IMR-90 (cell line): ENCODE measurements around the gene KPTN. TPM values are rescaled to one million over a fixed set of nuclear protein-coding genes. Genes with fewer than 3 reads are reported as not detected.

ENCODE experiments used
- ATAC-seq: fragments of 200-7000 bp; cut with Tn5 transposase; 2 replicates; pipeline ENCODE4 v1.9.1; 2020; ENCODE audit warnings: low read depth, mild to moderate bottlenecking, moderate library complexity
- BruUV-seq: library from RNA; stranded (reverse); fragments of 400-500 nt; replicated peaks from 2 replicates; lab custom pipeline; 2021; lab: Mats Ljungman, UMichigan
- CTCF ChIA-PET: fragments of 300-600 bp; formaldehyde crosslinking; extraction: SDS; loops from one replicate; lab custom pipeline; 2021; ENCODE audit warnings: antibody characterized with exemption; lab: Yijun Ruan, JAX
- POLR2A ChIA-PET: fragments of 300-600 bp; sonication (Branson Sonifier 250); formaldehyde crosslinking; loops from one replicate; lab custom pipeline; 2022; ENCODE audit warnings: antibody characterized with exemption; ENCODE audit not compliant: unreplicated experiment; lab: Charles Lee
- DNase-seq: peaks from one replicate; pipeline ENCODE4 v3.0.0; 2013
- H2AFZ ChIP-seq: replicated peaks from 2 replicates; pipeline ENCODE3; 2013; ENCODE audit warnings: low read length, mild to moderate bottlenecking; ENCODE audit not compliant: poor library complexity
- H2AK5ac ChIP-seq: 2 replicates; pipeline ENCODE4 v1.6.1; 2013; ENCODE audit warnings: low read depth, low read length, inconsistent platforms
- H2AK9ac ChIP-seq: replicated peaks from 2 replicates; pipeline ENCODE3; 2013; ENCODE audit warnings: mild to moderate bottlenecking, low read depth, low read length, moderate library complexity; ENCODE audit not compliant: poor library complexity
- H2BK120ac ChIP-seq: 2 replicates; pipeline ENCODE4 v1.6.1; 2013; ENCODE audit warnings: low read depth, low read length, inconsistent platforms
- H2BK15ac ChIP-seq: 3 replicates; pipeline ENCODE4 v1.6.1; 2013; ENCODE audit warnings: low read depth, low read length, inconsistent platforms
- H2BK20ac ChIP-seq: 2 replicates; pipeline ENCODE4 v1.6.1; 2013; ENCODE audit warnings: low read depth, mild to moderate bottlenecking, inconsistent platforms, low read length, moderate library complexity
- H2BK5ac ChIP-seq: 2 replicates; pipeline ENCODE4 v1.6.1; 2013; ENCODE audit warnings: mild to moderate bottlenecking, low read depth, low read length, inconsistent platforms; ENCODE audit not compliant: poor library complexity, severe bottlenecking
- H3K14ac ChIP-seq: replicated peaks from 2 replicates; pipeline ENCODE4 v1.6.1; 2013; ENCODE audit warnings: low read depth, low read length, inconsistent platforms
- H3K18ac ChIP-seq: 2 replicates; pipeline ENCODE4 v1.6.1; 2013; ENCODE audit warnings: low read depth, low read length, control low read depth
- H3K23ac ChIP-seq: 2 replicates; pipeline ENCODE4 v1.6.1; 2013; ENCODE audit warnings: low read depth, low read length, inconsistent platforms
- H3K27ac ChIP-seq: 2 replicates; pipeline ENCODE4 v1.5.1; 2013; ENCODE audit warnings: mild to moderate bottlenecking, control low read depth, low read length; ENCODE audit not compliant: insufficient read depth
- H3K27me3 ChIP-seq: 2 replicates; pipeline ENCODE4 v1.6.1; 2013; ENCODE audit warnings: low read length; ENCODE audit not compliant: control insufficient read depth, insufficient read depth
- H3K36me3 ChIP-seq: 2 replicates; pipeline ENCODE4 v1.6.1; 2013; ENCODE audit warnings: low read length, mixed read lengths; ENCODE audit not compliant: control insufficient read depth, insufficient read depth
- H3K4ac ChIP-seq: 2 replicates; pipeline ENCODE4 v1.6.1; 2013; ENCODE audit warnings: low read depth, low read length, inconsistent platforms
- H3K4me1 ChIP-seq: 2 replicates; pipeline ENCODE4 v1.6.1; 2013; ENCODE audit warnings: low read length, mixed read lengths; ENCODE audit not compliant: control insufficient read depth, insufficient read depth
- H3K4me2 ChIP-seq: 2 replicates; pipeline ENCODE4 v1.6.1; 2013; ENCODE audit warnings: low read depth, mild to moderate bottlenecking, control low read depth, low read length, moderate library complexity
- H3K4me3 ChIP-seq: 2 replicates; pipeline ENCODE4 v1.5.1; 2013; ENCODE audit warnings: low read depth, mild to moderate bottlenecking, control low read depth, low read length, moderate library complexity; ENCODE audit not compliant: insufficient read depth
- H3K56ac ChIP-seq: 2 replicates; pipeline ENCODE4 v1.6.1; 2013; ENCODE audit warnings: low read length, inconsistent platforms; ENCODE audit not compliant: insufficient read depth; ENCODE audit errors: extremely low read depth
- H3K79me1 ChIP-seq, 2 experiments: 2 replicates each; pipeline ENCODE4 v1.6.1; 2013; ENCODE audit warnings: low read length in 2 of 2, inconsistent platforms in 1 of 2, low read depth in 1 of 2
- H3K9ac ChIP-seq: 2 replicates; pipeline ENCODE4 v1.6.1; 2013; ENCODE audit warnings: low read depth, low read length, control low read depth
- H3K9me1 ChIP-seq: 2 replicates; pipeline ENCODE4 v1.6.1; 2013; ENCODE audit warnings: low read length, inconsistent platforms; ENCODE audit not compliant: insufficient read depth
- H3K9me3 ChIP-seq: 2 replicates; pipeline ENCODE4 v1.6.1; 2013; ENCODE audit warnings: low read length; ENCODE audit not compliant: control insufficient read depth, insufficient read depth
- H4K20me1 ChIP-seq: 2 replicates; pipeline ENCODE4 v1.6.1; 2013; ENCODE audit warnings: low read length, inconsistent platforms; ENCODE audit not compliant: insufficient read depth
- H4K5ac ChIP-seq: 2 replicates; pipeline ENCODE4 v1.6.1; 2013; ENCODE audit warnings: mild to moderate bottlenecking, low read depth, low read length, control low read depth
- H4K8ac ChIP-seq, 2 experiments: 2 replicates each; pipeline ENCODE4 v1.6.1; 2013; ENCODE audit warnings: low read depth in 2 of 2, low read length in 2 of 2, control low read depth in 1 of 2, inconsistent platforms in 1 of 2
- H4K91ac ChIP-seq: 2 replicates; pipeline ENCODE4 v1.6.1; 2013; ENCODE audit warnings: low read depth, low read length, inconsistent platforms; ENCODE audit not compliant: insufficient read depth
- BHLHE40 ChIP-seq: fragments of 150-350 bp; IDR thresholded peaks from 2 replicates; pipeline ENCODE4 v1.6.1; 2016; ENCODE audit warnings: mild to moderate bottlenecking, low read depth, low read length
- CEBPB ChIP-seq: IDR thresholded peaks from 2 replicates; pipeline ENCODE4 v1.6.1; 2012; ENCODE audit warnings: low read depth, low read length, improper control_type of control experiment
- CHD1 ChIP-seq: IDR thresholded peaks from 2 replicates; pipeline ENCODE4 v1.6.1; 2012; ENCODE audit warnings: low read depth, low read length, improper control_type of control experiment
- CTCF ChIP-seq: conservative IDR thresholded peaks from 2 replicates; pipeline ENCODE4 v1.5.1; 2012; ENCODE audit warnings: mild to moderate bottlenecking, low read depth, low read length, improper control_type of control experiment
- ELK1 ChIP-seq: fragments of 150-350 bp; IDR thresholded peaks from 2 replicates; pipeline ENCODE4 v1.6.1; 2016; ENCODE audit warnings: low read depth, mild to moderate bottlenecking, low read length, moderate library complexity, borderline replicate concordance
- FOS ChIP-seq: fragments of 150-350 bp; IDR thresholded peaks from 2 replicates; pipeline ENCODE4 v1.6.1; 2016; ENCODE audit warnings: low read depth, low read length
- MAFK ChIP-seq: IDR thresholded peaks from 2 replicates; pipeline ENCODE4 v1.6.1; 2012; ENCODE audit warnings: low read depth, low read length, improper control_type of control experiment
- MAZ ChIP-seq: IDR thresholded peaks from 2 replicates; pipeline ENCODE4 v1.6.1; 2012; ENCODE audit warnings: low read depth, mild to moderate bottlenecking, low read length, improper control_type of control experiment, moderate library complexity, borderline replicate concordance
- MXI1 ChIP-seq: IDR thresholded peaks from 2 replicates; pipeline ENCODE4 v1.6.1; 2012; ENCODE audit warnings: low read depth, mild to moderate bottlenecking, low read length, moderate library complexity, borderline replicate concordance
- NFE2L2 ChIP-seq: fragments of 150-350 bp; IDR thresholded peaks from 2 replicates; pipeline ENCODE4 v1.6.1; 2016; ENCODE audit warnings: low read depth, mild to moderate bottlenecking, low read length
- POLR2A ChIP-seq: IDR thresholded peaks from 2 replicates; pipeline ENCODE4 v1.6.1; 2012; ENCODE audit warnings: mild to moderate bottlenecking, low read depth, low read length
- RAD21 ChIP-seq: IDR thresholded peaks from 2 replicates; pipeline ENCODE4 v1.6.1; 2012; ENCODE audit warnings: low read length, improper control_type of control experiment
- RCOR1 ChIP-seq: IDR thresholded peaks from 2 replicates; pipeline ENCODE4 v1.6.1; 2012; ENCODE audit warnings: mild to moderate bottlenecking, low read length, improper control_type of control experiment; ENCODE audit not compliant: insufficient replicate concordance
- SMC3 ChIP-seq: fragments of 150-350 bp; IDR thresholded peaks from 2 replicates; pipeline ENCODE4 v1.6.1; 2016; ENCODE audit warnings: low read depth, mild to moderate bottlenecking, antibody characterized with exemption, low read length, moderate library complexity
- WGBS, 2 experiments: methylation state at CpG; one replicate each; pipeline versions ENCODE4 v1.1.5 to v1.1.7; 2013; ENCODE audit warnings: missing lambda C conversion rate in 2 of 2; ENCODE audit not compliant: insufficient read length in 1 of 2; ENCODE audit errors: extremely low coverage in 2 of 2; 5-methylcytosine and 5-hydroxymethylcytosine counted together
- dilution Hi-C: fragments of 300-500 bp; cut with HindIII; formaldehyde crosslinking; loops from one replicate; pipeline ENCODE4 v1.14.3; 2018; ENCODE audit warnings: low sequenced_read_pairs; ENCODE audit not compliant: unreplicated experiment
- in situ Hi-C: fragments of 300-500 bp; cut with MboI; formaldehyde crosslinking; loops from 3 replicates; pipeline ENCODE4 v1.14.3; 2019; ENCODE audit warnings: low sequenced_read_pairs, inconsistent platforms, mixed read lengths
- intact Hi-C: fragments of 100-400 bp; cut with micrococcal nuclease; formaldehyde crosslinking; loops from 2 replicates; pipeline ENCODE4 v1.10.0; 2022
- polyA plus RNA-seq, 3 experiments: library from polyadenylated mRNA; depleted of rRNA; stranded (reverse); fragments of >200 nt; gene quantifications; 2 replicates each; pipeline ENCODE4 v1.2.3, GENCODE V29; 2012; ENCODE audit warnings: low replicate concordance in 1 of 3
- total RNA-seq: library from RNA; depleted of rRNA; stranded (reverse); fragments of >200 nt; gene quantifications from 2 replicates; pipeline ENCODE4 v1.2.3, GENCODE V29; 2012
- TF ChIP-seq, protein P1 (sequence below): fragments of 150-350 bp; IDR thresholded peaks from 2 replicates; pipeline ENCODE4 v1.6.1; 2017; ENCODE audit warnings: mild to moderate bottlenecking, antibody characterized with exemption, low read length, low read depth

The KPTN gene
- total and polyA plus RNA-seq, 2 of the 4 experiments (the other 2 are of a cell fraction): 4.1 to 15.4 TPM

GRCh38 chr19:47511681-47512080, 27.7 kb upstream of the KPTN start:
- in situ Hi-C loops: no loop called here
- CTCF ChIA-PET: no interaction called here
- DNase-seq: peak; percentile 61

More at GRCh38 chr19:47511681-47512080, 27.7 kb upstream of the KPTN start:
- Histone ChIP-seq H3K18ac (no peak overlapping the region), H3K14ac (no peak overlapping the region), H3K27ac (peak overlapping the region; percentile 57; the same call in 1 of the 2 replicates), H2BK5ac (no peak overlapping the region), H3K27me3 (no peaks in the 10 kb centered on the region), H4K20me1 (peaks cover 67% of the 10 kb centered on the region), H3K9me3 (no peaks in the 10 kb centered on the region), H2BK20ac (no peak overlapping the region), H2AK5ac (no peak overlapping the region), H3K36me3 (no peaks in the 10 kb centered on the region; the same call in 1 of the 2 replicates), H3K56ac (no peak overlapping the region), H3K4me1 (peaks cover 18% of the 10 kb centered on the region), H2BK15ac (no peak overlapping the region), H3K4ac (no peak overlapping the region), H3K23ac (0 out of 2 replicates have a peak overlapping the region, but pooled peaks have one; percentile 28), H4K8ac (no peak overlapping the region), H3K9me1 (peaks cover 25% of the 10 kb centered on the region), H4K5ac (no peak overlapping the region), H4K91ac (no peak overlapping the region), H3K9ac (no peak overlapping the region), H2BK120ac (no peak overlapping the region), H2AFZ (no peak overlapping the region), H2AK9ac (peak overlapping the region; percentile 50), H3K79me1 (peaks cover 37 to 85% of the 10 kb centered on the region in 2 experiments), H3K4me2 (peak overlapping the region; percentile 77; the same call in 1 of the 2 replicates), H3K4me3 (no peak overlapping the region)
- no peak for ATAC-seq
- dilution Hi-C loops (no loop called here), intact Hi-C loops (loop anchor here (10.0 kb wide), 1 partner anchor 153 kb away; no protein-coding TSS in a partner anchor)
- no peak for TF ChIP-seq MXI1
- no peak for TF ChIP-seq POLR2A
- TF ChIP-seq CHD1: no peak
- no peak for TF ChIP-seq SMC3
- no peak for TF ChIP-seq CTCF
- TF ChIP-seq BHLHE40: no peak
- no peak for TF ChIP-seq ELK1
- TF ChIP-seq NFE2L2: no peak
- TF ChIP-seq, protein P1, sequence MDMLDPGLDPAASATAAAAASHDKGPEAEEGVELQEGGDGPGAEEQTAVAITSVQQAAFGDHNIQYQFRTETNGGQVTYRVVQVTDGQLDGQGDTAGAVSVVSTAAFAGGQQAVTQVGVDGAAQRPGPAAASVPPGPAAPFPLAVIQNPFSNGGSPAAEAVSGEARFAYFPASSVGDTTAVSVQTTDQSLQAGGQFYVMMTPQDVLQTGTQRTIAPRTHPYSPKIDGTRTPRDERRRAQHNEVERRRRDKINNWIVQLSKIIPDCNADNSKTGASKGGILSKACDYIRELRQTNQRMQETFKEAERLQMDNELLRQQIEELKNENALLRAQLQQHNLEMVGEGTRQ: no peak
- TF ChIP-seq RAD21: no peak
- TF ChIP-seq CEBPB: no peak
- TF ChIP-seq MAFK: no peak
- TF ChIP-seq MAZ: no peak
- TF ChIP-seq RCOR1: no peak
- no peak for TF ChIP-seq FOS
- POLR2A ChIA-PET: interaction anchor here (1.0 kb wide), 1 partner anchor 11 kb away, joined by 3 read pairs; no protein-coding TSS in a partner anchor
- WGBS, 2 experiments: 61% methylated on average over 2 of the region's 7 CpGs; no CpG with 5 or more reads in 1 of the 2 experiments
- no TSS peak for BruUV-seq
